GM12878 (cell line): Measurements from ENCODE around the gene CFAP299. TPM values are rescaled to one million over a fixed set of nuclear protein-coding genes. Genes with fewer than 3 reads are reported as not detected.

Experiments
- ATAC-seq: fragments of 200-7000 bp; cut with Tn5 transposase; 3 replicates; pipeline ENCODE4 v1.9.1; 2020; ENCODE audit warnings: mild to moderate bottlenecking, moderate library complexity
- BruUV-seq: library from RNA; stranded (reverse); fragments of 400-500 nt; replicated peaks from 2 replicates; lab custom pipeline; 2021; lab: Mats Ljungman, UMichigan
- CTCF ChIA-PET: fragments of 300-600 bp; sonication (Branson Sonifier 250); formaldehyde crosslinking; extraction: SDS; loops from one replicate; lab custom pipeline; 2021; ENCODE audit warnings: inconsistent platforms; lab: Yijun Ruan, JAX
- POLR2A ChIA-PET: fragments of 350-600 bp; formaldehyde crosslinking; extraction: SDS; loops from one replicate; lab custom pipeline; 2021; ENCODE audit warnings: inconsistent platforms; lab: Charles Lee
- RAD21 ChIA-PET: fragments of 300-600 bp; sonication (Branson Sonifier 250); formaldehyde crosslinking; loops from one replicate; lab custom pipeline; 2023; ENCODE audit warnings: antibody characterized with exemption; ENCODE audit not compliant: unreplicated experiment; lab: Charles Lee
- SMC1A ChIA-PET: fragments of 300-600 bp; sonication (Branson Sonifier 250); formaldehyde crosslinking; loops from one replicate; lab custom pipeline; 2023; ENCODE audit not compliant: unreplicated experiment, uncharacterized antibody; lab: Charles Lee
- DNase-seq: peaks from one replicate; pipeline ENCODE4 v3.0.0-alpha.2; 2011; ENCODE audit warnings: low read depth, low spot score
- FAIRE-seq: peaks from 3 replicates; lab custom pipeline; 2011; peaks lifted over from hg19 to GRCh38; lab: Jason Lieb, UNC
- H2AFZ ChIP-seq: 2 replicates; pipeline ENCODE4 v1.6.0; 2011; ENCODE audit warnings: low read depth, low read length, control low read depth; ENCODE audit not compliant: control insufficient read depth
- H3K27ac ChIP-seq: 2 replicates; pipeline ENCODE4 v1.5.1; 2011; ENCODE audit warnings: control low read depth; ENCODE audit not compliant: control insufficient read depth, insufficient read depth
- H3K27me3 ChIP-seq, 2 experiments: replicated peaks in 1 of 2; 2 replicates each; pipeline versions ENCODE4 v1.6.0 to v1.6.1; 2011; ENCODE audit warnings: low read length in 1 of 2; ENCODE audit not compliant: control insufficient read depth in 2 of 2, insufficient read depth in 2 of 2
- H3K36me3 ChIP-seq, 2 experiments: 2 replicates each; pipeline ENCODE4 v1.5.1; 2011; ENCODE audit warnings: low read length in 1 of 2; ENCODE audit not compliant: control insufficient read depth in 2 of 2, insufficient read depth in 2 of 2
- H3K4me1 ChIP-seq: 2 replicates; pipeline ENCODE4 v1.6.1; 2011; ENCODE audit warnings: mild to moderate bottlenecking, low read length, moderate library complexity, mixed read lengths; ENCODE audit not compliant: control insufficient read depth, insufficient read depth
- H3K4me2 ChIP-seq: 2 replicates; pipeline ENCODE4 v1.6.0; 2011; ENCODE audit warnings: control low read depth; ENCODE audit not compliant: control insufficient read depth, insufficient read depth
- H3K4me3 ChIP-seq: fragments of 200-600 bp; sonication (generic); 2 replicates; pipeline ENCODE4 v1.5.1; 2016
- H3K79me2 ChIP-seq: 2 replicates; pipeline ENCODE4 v1.6.0; 2011; ENCODE audit warnings: low read length; ENCODE audit not compliant: control insufficient read depth, insufficient read depth
- H3K9ac ChIP-seq: 2 replicates; pipeline ENCODE4 v1.8.0; 2011; ENCODE audit warnings: low read length, control low read depth, mixed read lengths; ENCODE audit not compliant: control insufficient read depth, insufficient read depth
- H3K9me3 ChIP-seq: replicated peaks from 3 replicates; pipeline ENCODE4 v1.5.1; 2011; ENCODE audit warnings: mild to moderate bottlenecking, low read length; ENCODE audit not compliant: control insufficient read depth, insufficient read depth
- H4K20me1 ChIP-seq: 2 replicates; pipeline ENCODE4 v1.6.0; 2011; ENCODE audit not compliant: control insufficient read depth, insufficient read depth
- BCL11A ChIP-seq: IDR thresholded peaks from 2 replicates; pipeline ENCODE4 v1.6.1; 2011; ENCODE audit warnings: low read depth, low read length
- CBX5 ChIP-seq: sonication (generic); IDR thresholded peaks from 2 replicates; pipeline ENCODE4 v1.6.1; 2016; ENCODE audit warnings: low read depth, moderate library complexity, mild to moderate bottlenecking, inconsistent platforms
- CREM ChIP-seq: IDR thresholded peaks from 2 replicates; pipeline ENCODE4 v1.6.1; 2014; ENCODE audit warnings: antibody characterized with exemption, low read depth
- EED ChIP-seq: sonication (generic); IDR thresholded peaks from 2 replicates; pipeline ENCODE4 v1.6.1; 2016; ENCODE audit warnings: antibody characterized with exemption, low read depth
- JUNB ChIP-seq: IDR thresholded peaks from 2 replicates; pipeline ENCODE4 v1.6.1; 2016; ENCODE audit warnings: antibody characterized with exemption, mild to moderate bottlenecking
- MEF2A ChIP-seq: IDR thresholded peaks from 2 replicates; pipeline ENCODE4 v1.6.1; 2011; ENCODE audit warnings: low read depth, mild to moderate bottlenecking, low read length, moderate library complexity; ENCODE audit not compliant: insufficient read depth
- NFIC ChIP-seq: IDR thresholded peaks from 2 replicates; pipeline ENCODE4 v1.6.1; 2012; ENCODE audit warnings: low read depth, mild to moderate bottlenecking, inconsistent platforms, low read length, moderate library complexity
- POLR2AphosphoS5 ChIP-seq: IDR thresholded peaks from 2 replicates; pipeline ENCODE4 v1.6.1; 2011; ENCODE audit warnings: mild to moderate bottlenecking, low read length, inconsistent platforms
- RUNX3 ChIP-seq: IDR thresholded peaks from 2 replicates; pipeline ENCODE4 v1.6.1; 2012; ENCODE audit warnings: low read length, inconsistent platforms
- SMAD5 ChIP-seq: IDR thresholded peaks from 2 replicates; pipeline ENCODE4 v1.6.1; 2016; ENCODE audit warnings: antibody characterized with exemption, low read depth
- TCF7 ChIP-seq: IDR thresholded peaks from 2 replicates; pipeline ENCODE4 v1.6.1; 2014; ENCODE audit warnings: antibody characterized with exemption, borderline replicate concordance
- WGBS: methylation state at CpG from one replicate; pipeline ENCODE4 v1.1.6; 2016; ENCODE audit warnings: low lambda C conversion rate; ENCODE audit not compliant: insufficient replicate concordance, insufficient coverage; ENCODE audit errors: missing lambda C conversion rate; 5-methylcytosine and 5-hydroxymethylcytosine counted together
- in situ Hi-C: fragments of 300-500 bp; cut with MboI; formaldehyde crosslinking; loops from 9 replicates; pipeline ENCODE4 v1.14.3; 2018; ENCODE audit warnings: mixed read lengths
- intact Hi-C: fragments of 100-400 bp; cut with micrococcal nuclease; formaldehyde crosslinking; loops from one replicate; pipeline ENCODE4 v1.14.2; 2022; ENCODE audit not compliant: unreplicated experiment
- polyA plus RNA-seq, 11 experiments: library from polyadenylated mRNA; depleted of rRNA in 4 of 11; unstranded in 6 of 11; stranded (reverse) in 5 of 11; fragments of >200 nt; fragmentation: Nextera tagmentation in 4 of 11; fragmentation: Illumina TruSeq in 1 of 11; extraction: Ambion mirVana in 4 of 11; extraction: Trizol in 1 of 11; gene quantifications; 1 replicate in 1 of 11; 2 replicates in 10 of 11; pipeline versions ENCODE4 v1.2.1 to v1.2.3, GENCODE V29; 2011 to 2016; ENCODE audit warnings: inconsistent platforms in 2 of 11, missing spikeins in 2 of 11, low read depth in 1 of 11
- total RNA-seq, 4 experiments: library from RNA; depleted of rRNA in 3 of 4; stranded (reverse); fragments of >200 nt in 3 of 4; fragmentation: Illumina TruSeq in 1 of 4; extraction: Trizol in 1 of 4; gene quantifications; 2 replicates each; pipeline versions ENCODE4 v1.2.1 to v1.2.3, GENCODE V29; 2013 to 2021
- TF ChIP-seq, protein P1 (sequence below): fragments of 450-650 bp; IDR thresholded peaks from 2 replicates; pipeline ENCODE4 v1.6.1; 2018; ENCODE audit warnings: mild to moderate bottlenecking, low read depth, moderate library complexity; ENCODE audit not compliant: partially characterized antibody
- TF ChIP-seq, protein P2 (sequence below): IDR thresholded peaks from 2 replicates; pipeline ENCODE4 v1.6.1; 2012; ENCODE audit warnings: low read length, inconsistent platforms

The CFAP299 gene
- total and polyA plus RNA-seq, 10 of the 15 experiments (the other 5 are each of a cell fraction or from before 2014, with no cell fraction given), result 0.06 to 0.34 TPM; not detected in 8

DNA sequence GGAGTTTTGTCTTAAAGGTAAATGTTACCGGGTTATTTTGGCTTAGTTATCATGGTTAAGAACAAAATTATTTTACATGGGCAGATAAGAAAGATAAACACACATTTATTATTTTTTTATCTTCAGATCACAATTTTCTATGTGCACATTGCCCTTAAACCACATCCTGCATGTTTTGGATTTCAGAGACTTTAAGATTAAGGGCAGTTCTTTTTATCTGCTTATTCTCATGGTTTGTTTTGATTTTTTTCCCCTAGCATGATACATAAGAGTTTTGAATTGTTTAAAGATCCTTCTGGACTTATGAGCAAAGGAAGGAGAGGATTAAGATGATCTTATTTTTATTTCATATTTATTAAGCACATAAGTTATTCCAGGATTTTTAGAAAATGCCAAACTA is 504.9 kb downstream of the CFAP299 start:
- SMC1A ChIA-PET, result interaction anchor here (0.8 to 2.0 kb wide), 2 partner anchors 10 to 57 kb away, joined by 3 to 4 read pairs; no protein-coding TSS in a partner anchor
- RAD21 ChIA-PET, result no interaction called here
- no TSS peak for BruUV-seq
- in situ Hi-C loops (no loop called here), intact Hi-C loops (no loop called here)
- Histone ChIP-seq H3K4me3 (no peak overlapping the region), H3K4me1 (no peaks in the 10 kb centered on the region), H3K36me3 (no peaks in the 10 kb centered on the region), H3K4me2 (no peak overlapping the region), H2AFZ (no peak overlapping the region), H3K9me3 (no peaks in the 10 kb centered on the region; the same call in 1 of the 3 replicates), H3K27me3 (no peaks in the 10 kb centered on the region), H3K9ac (no peak overlapping the region), H4K20me1 (no peaks in the 10 kb centered on the region), H3K79me2 (no peaks in the 10 kb centered on the region), H3K27ac (no peak overlapping the region)
- ATAC-seq (no peak), FAIRE-seq (no peak), DNase-seq (no peak)
- POLR2A ChIA-PET, result no interaction called here
- no peak for TF ChIP-seq POLR2AphosphoS5
- CTCF ChIA-PET, result no interaction called here
- WGBS, result 94% methylated on average over 1 of the region's 1 CpG

DNA sequence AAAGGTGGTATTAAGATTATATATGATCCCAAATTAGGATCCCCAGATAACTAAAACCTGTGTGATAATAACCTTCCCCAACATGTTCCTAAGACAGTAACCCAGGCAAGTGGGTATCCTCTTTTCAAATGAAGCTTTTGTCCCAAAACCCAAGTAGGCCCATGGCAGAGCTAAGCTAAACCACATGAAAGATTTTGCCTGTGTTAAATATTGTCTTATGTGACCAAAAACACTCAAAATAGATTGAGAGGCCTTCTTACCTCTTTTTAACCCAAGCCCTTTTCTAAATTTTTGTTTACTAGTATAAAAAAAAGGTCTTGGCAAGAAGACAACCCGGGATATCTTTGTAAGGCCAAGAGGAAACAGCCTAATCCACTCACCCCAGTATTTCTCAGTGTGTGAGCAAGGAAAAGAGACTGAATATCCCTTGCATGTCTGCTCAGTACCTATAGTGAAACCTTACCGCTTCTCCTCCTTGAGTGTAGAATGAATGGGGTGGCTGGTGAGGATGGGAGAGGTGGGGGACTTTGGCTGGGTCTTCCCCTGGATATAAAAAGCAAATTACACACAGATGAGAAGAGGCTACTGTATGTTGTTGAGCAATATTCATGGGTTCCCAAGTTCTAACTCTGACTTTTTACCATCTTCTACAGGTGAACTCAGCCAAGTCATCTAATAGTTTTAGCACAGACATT is 506.2 kb downstream of the CFAP299 start:
- Histone ChIP-seq H3K27ac (no peak overlapping the region; the same call in 1 of the 2 replicates), H2AFZ (peak overlapping the region; percentile 47), H3K4me2 (no peak overlapping the region), H4K20me1 (no peaks in the 10 kb centered on the region), H3K9me3 (no peaks in the 10 kb centered on the region; the same call in 1 of the 3 replicates), H3K9ac (no peak overlapping the region), H3K36me3 (no peaks in the 10 kb centered on the region), H3K4me3 (no peak overlapping the region), H3K27me3 (no peaks in the 10 kb centered on the region), H3K79me2 (no peaks in the 10 kb centered on the region), H3K4me1 (no peaks in the 10 kb centered on the region)
- RAD21 ChIA-PET, result no interaction called here
- in situ Hi-C loops (no loop called here), intact Hi-C loops (no loop called here)
- POLR2A ChIA-PET, result no interaction called here
- DNase-seq, result peak; percentile 9
- ATAC-seq, result peak; percentile 81
- no peak for FAIRE-seq
- 73% methylated on average over 2 of the region's 2 CpGs for WGBS
- SMC1A ChIA-PET, result interaction anchor here (0.6 to 2.0 kb wide), 6 partner anchors 8 to 1527 kb away, joined by 3 to 5 read pairs (median 4); no protein-coding TSS in a partner anchor
- CTCF ChIA-PET, result no interaction called here
- BruUV-seq, result no TSS peak
- TF ChIP-seq BCL11A (0 out of 2 replicates have a peak, but pooled peaks have one; percentile 22), JUNB (peak; percentile 27; the same call in 1 of the 2 replicates), EED (peak; percentile 62), RUNX3 (peak; percentile 55; the same call in 1 of the 2 replicates), TCF7 (peak; percentile 50; the same call in 1 of the 2 replicates), CREM (peak; percentile 25; the same call in 1 of the 2 replicates), CBX5 (no peak), MEF2A (0 out of 2 replicates have a peak, but pooled peaks have one; percentile 32), SMAD5 (no peak), NFIC (peak; percentile 43; the same call in 1 of the 2 replicates)
- TF ChIP-seq, protein P1, sequence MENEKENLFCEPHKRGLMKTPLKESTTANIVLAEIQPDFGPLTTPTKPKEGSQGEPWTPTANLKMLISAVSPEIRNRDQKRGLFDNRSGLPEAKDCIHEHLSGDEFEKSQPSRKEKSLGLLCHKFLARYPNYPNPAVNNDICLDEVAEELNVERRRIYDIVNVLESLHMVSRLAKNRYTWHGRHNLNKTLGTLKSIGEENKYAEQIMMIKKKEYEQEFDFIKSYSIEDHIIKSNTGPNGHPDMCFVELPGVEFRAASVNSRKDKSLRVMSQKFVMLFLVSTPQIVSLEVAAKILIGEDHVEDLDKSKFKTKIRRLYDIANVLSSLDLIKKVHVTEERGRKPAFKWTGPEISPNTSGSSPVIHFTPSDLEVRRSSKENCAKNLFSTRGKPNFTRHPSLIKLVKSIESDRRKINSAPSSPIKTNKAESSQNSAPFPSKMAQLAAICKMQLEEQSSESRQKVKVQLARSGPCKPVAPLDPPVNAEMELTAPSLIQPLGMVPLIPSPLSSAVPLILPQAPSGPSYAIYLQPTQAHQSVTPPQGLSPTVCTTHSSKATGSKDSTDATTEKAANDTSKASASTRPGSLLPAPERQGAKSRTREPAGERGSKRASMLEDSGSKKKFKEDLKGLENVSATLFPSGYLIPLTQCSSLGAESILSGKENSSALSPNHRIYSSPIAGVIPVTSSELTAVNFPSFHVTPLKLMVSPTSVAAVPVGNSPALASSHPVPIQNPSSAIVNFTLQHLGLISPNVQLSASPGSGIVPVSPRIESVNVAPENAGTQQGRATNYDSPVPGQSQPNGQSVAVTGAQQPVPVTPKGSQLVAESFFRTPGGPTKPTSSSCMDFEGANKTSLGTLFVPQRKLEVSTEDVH, result no peak
- TF ChIP-seq, protein P2, sequence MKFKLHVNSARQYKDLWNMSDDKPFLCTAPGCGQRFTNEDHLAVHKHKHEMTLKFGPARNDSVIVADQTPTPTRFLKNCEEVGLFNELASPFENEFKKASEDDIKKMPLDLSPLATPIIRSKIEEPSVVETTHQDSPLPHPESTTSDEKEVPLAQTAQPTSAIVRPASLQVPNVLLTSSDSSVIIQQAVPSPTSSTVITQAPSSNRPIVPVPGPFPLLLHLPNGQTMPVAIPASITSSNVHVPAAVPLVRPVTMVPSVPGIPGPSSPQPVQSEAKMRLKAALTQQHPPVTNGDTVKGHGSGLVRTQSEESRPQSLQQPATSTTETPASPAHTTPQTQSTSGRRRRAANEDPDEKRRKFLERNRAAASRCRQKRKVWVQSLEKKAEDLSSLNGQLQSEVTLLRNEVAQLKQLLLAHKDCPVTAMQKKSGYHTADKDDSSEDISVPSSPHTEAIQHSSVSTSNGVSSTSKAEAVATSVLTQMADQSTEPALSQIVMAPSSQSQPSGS, result 0 out of 2 replicates have a peak, but pooled peaks have one; percentile 32
